ENCODE measurements around the gene KDELR1. TPM values are rescaled to one million over a fixed set of nuclear protein-coding genes. Genes with fewer than 3 reads are reported as not detected.

Gene KDELR1
- total and polyA plus RNA-seq, 2 of the 13 experiments (the other 11 are each of a cell fraction or from before 2014, with no cell fraction given), result 134 to 185 TPM

- no peak for TF ChIP-seq ZBTB4 (CRISPR knock-in tag; IDR thresholded peaks at IDR 0.05; ENCODE audit: borderline replicate concordance)
- TF ChIP-seq SMAD9 (CRISPR knock-in tag; IDR thresholded peaks at IDR 0.05), result no peak
- peak; percentile 34; the same call in 1 of the 2 replicates for TF ChIP-seq KMT2A (CRISPR knock-in tag; IDR thresholded peaks at IDR 0.05)
- TF ChIP-seq ZMAT5 (CRISPR knock-in tag; IDR thresholded peaks at IDR 0.05; ENCODE audit: borderline replicate concordance, low read depth), result no peak
- TF ChIP-seq ZNF382 (CRISPR knock-in tag; IDR thresholded peaks at IDR 0.05; ENCODE audit: borderline replicate concordance), result no peak
- TF ChIP-seq ZNF580 (CRISPR knock-in tag; IDR thresholded peaks at IDR 0.05; ENCODE audit: borderline replicate concordance, low read depth), result peak; percentile 90; the same call in 1 of the 2 replicates
- TF ChIP-seq PBX3 (CRISPR knock-in tag; IDR thresholded peaks at IDR 0.05; ENCODE audit: borderline replicate concordance), result no peak
- no peak for TF ChIP-seq DNMT1 (CRISPR knock-in tag; IDR thresholded peaks at IDR 0.05)
- no peak for TF ChIP-seq E2F1 (CRISPR knock-in tag; IDR thresholded peaks at IDR 0.05)
- TF ChIP-seq SOX5 (CRISPR knock-in tag; IDR thresholded peaks at IDR 0.05; ENCODE audit: borderline replicate concordance), result peak; percentile 99
- TF ChIP-seq HINFP (CRISPR knock-in tag; IDR thresholded peaks at IDR 0.05; ENCODE audit: low read depth), result no peak
- peak; percentile 80; the same call in 1 of the 2 replicates for TF ChIP-seq MXD4 (CRISPR knock-in tag; IDR thresholded peaks at IDR 0.05)
- peak; percentile 95 for TF ChIP-seq SP5 (CRISPR knock-in tag; IDR thresholded peaks at IDR 0.05; ENCODE audit: borderline replicate concordance, low read depth)
- TF ChIP-seq ZNF256 (CRISPR knock-in tag; conservative IDR thresholded peaks at IDR 0.05), result no peak
- no peak for TF ChIP-seq AGO2 (optimal IDR thresholded peaks at IDR 0.05; ENCODE audit: low read depth, low read length)
- no peak for TF ChIP-seq ZNF180 (CRISPR knock-in tag; IDR thresholded peaks at IDR 0.05; ENCODE audit: borderline replicate concordance, low read depth)
- TF ChIP-seq HCFC1 (IDR thresholded peaks at IDR 0.05; ENCODE audit: low read depth, low read length), result no peak
- TF ChIP-seq ATF4 (CRISPR knock-in tag; IDR thresholded peaks at IDR 0.05), result peak in 1 of 2 experiments; percentile 66; a peak in 1 of 4 replicates
- TF ChIP-seq FOXP1 (IDR thresholded peaks at IDR 0.05), result 0 out of 2 replicates have a peak, but pooled peaks have one; percentile 7
- TF ChIP-seq FOXP1 (CRISPR knock-in tag; IDR thresholded peaks at IDR 0.05), result peak; percentile 82
Observed at GRCh38 chr19:48354332-48354992, 36.9 kb downstream of the KDELR1 start (continued).

All from HepG2 (cell line).